ENCODE data around the gene FNIP2. TPM values are rescaled to one million over a fixed set of nuclear protein-coding genes. Genes with fewer than 3 reads are reported as not detected.

FNIP2 gene
- polyA plus RNA-seq, 3 donors from 2014 or later = 2.2 to 4.6 (median 3.6) TPM

DNA sequence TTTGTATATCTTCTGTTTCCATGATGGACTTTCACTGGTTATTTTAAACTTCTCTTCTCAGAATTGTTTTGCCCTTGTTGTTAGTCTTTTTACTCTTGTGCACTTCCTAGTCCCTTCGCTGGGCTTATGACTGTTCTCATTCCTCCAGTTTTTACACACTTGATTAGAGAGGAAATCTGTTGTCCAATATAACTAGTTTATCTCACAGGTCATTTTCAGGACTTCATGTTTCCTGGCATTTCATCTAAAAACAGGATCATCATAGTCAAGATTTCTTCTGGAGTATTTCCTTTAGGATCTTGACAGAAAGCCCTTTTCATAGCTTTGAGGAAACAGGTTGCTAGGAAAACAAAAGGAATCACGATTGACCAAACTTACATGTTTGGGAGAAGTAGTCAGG, 3.0 kb downstream of the FNIP2 start:
- Mint-ChIP-seq H3K4me3 (no peak overlapping the region), H3K4me1 (peaks cover 26 to 48% of the 10 kb centered on the region in 2 donors), H3K27ac (peak overlapping the region in 2 of 6 donors; percentile 1 to 59), H3K27me3 (ENCODE audit: low read depth in 3 of 3) (peaks cover 2 to 11% (median 3%) of the 10 kb centered on the region in 3 donors), H3K36me3 (no peaks in the 10 kb centered on the region), H3K9me3 (no peaks in the 10 kb centered on the region)
- no peak for DNase-seq

DNA sequence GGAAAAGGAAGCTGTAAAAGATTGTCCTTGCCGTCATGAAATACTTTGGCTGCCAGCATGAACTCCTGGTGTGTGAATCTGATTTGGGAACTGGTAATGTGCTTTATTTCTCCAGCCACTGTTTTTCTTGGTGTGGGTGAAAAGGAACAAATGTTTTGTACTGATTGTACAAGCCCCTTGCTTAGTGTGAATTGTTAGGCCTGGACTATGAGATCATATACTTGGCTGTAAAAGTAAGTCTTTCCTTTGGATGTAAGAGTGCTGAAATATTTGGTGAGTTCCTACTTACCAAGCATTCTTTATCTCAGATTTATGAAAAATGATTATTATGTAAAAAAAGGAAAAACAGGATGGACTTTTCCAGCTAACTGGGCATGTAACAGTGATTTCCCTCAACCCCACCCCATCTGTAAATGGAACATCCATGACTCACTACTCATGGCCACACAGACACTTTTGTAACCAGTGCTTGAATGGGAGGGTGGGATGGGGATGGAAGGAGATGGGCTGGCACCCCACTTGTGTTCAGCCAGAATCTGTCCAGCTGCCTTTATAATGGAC, 6.3 kb downstream of the FNIP2 start:
- Mint-ChIP-seq H3K9me3 (no peaks in the 10 kb centered on the region), H3K4me3 (no peak overlapping the region), H3K27me3 (ENCODE audit: low read depth in 3 of 3) (no peaks in the 10 kb centered on the region), H3K27ac (peak overlapping the region in 1 of 6 donors; percentile 48), H3K4me1 (peaks cover 28 to 55% of the 10 kb centered on the region in 2 donors), H3K36me3 (no peaks in the 10 kb centered on the region)
- no peak for DNase-seq

DNA sequence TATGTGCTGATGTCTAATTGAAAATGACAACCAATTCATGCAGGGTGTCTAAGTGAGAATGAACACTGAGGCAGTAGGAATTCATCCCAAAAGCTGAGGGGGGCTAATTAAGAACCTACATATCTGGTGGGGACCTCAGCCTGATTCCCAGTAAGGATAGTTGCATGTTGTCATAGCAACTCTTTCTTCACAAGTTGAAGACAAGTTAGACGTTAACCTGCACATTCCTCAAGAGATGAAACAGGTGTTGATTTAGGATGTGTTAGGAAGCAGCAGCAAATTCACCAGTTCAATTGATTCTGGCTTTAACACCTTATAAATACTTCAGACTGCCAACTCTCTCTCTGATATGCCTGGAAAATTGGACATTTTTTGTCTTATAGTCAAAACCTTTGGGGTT, 7.3 kb downstream of the FNIP2 start:
- H3K9me3 Mint-ChIP-seq = no peaks in the 10 kb centered on the region
- H3K4me3 Mint-ChIP-seq = no peak overlapping the region
- no peak for DNase-seq
- no peak overlapping the region for H3K27ac Mint-ChIP-seq
- peaks cover 19 to 46% of the 10 kb centered on the region in 2 donors for H3K4me1 Mint-ChIP-seq
- no peaks in the 10 kb centered on the region for H3K36me3 Mint-ChIP-seq
- H3K27me3 Mint-ChIP-seq (ENCODE audit: low read depth in 3 of 3) = no peaks in the 10 kb centered on the region

DNA sequence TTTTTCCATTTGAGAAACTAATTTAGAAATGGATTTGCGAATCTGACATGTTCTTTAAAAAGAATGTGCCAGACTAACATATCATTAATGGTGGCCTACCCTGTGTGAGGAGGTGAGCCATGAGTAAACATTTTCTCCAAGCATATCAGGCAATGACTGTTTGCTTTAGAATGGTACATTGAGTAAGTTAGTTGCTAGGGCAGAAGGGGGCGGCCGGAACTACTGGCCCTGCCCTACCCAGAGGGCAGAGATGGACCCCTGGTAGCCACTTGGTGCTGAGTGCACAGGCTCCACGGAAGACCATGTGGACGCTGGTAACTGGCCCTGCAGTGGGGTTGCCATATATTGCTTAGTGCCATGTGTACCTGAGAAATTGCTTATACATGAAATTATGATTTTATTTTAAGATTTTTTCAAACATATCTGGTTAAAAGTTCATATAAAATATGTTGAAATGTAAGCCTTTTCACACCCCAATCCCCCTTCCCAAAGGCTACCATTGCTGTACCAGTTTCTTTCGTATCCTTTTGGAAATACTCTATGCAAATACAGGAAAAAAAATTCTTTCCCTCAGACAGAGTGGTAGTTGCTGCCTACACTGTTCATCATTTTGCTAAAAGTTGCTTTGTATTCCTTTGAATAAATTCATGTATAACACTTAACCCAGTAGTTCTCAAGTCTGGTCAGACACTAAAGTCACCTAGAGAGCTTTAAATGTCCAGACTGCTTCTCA, 8.8 kb downstream of the FNIP2 start:
- H3K9me3 Mint-ChIP-seq = no peaks in the 10 kb centered on the region
- H3K4me3 Mint-ChIP-seq = peak overlapping the region in 4 of 5 donors; percentile 69 to 76 (median 72)

DNA sequence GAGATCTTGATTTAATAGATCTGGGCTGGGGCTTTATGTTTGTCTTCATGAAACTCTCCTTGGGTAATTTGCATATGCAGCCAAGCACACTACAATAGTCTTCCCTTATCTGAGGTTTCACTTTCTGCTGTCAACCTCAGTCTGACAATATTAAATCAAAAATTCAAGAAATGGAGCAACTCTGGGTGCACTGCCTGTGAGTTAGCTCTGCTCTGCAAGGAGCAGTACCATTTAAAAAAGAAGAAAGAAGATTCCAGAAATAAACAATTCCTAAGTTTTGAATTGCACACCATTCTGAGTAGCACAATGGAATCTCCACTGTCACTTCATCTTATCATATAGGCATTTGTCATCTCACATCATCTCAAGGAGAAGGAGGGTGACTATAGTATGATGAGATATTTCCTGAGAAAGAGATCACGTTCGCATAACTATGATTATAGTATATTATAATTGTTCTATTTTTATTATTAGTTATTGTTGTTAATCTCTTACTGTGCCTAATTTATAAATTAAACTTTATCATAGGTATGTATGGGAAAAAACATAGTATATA, 9.4 kb downstream of the FNIP2 start:
- Mint-ChIP-seq H3K9me3 (no peaks in the 10 kb centered on the region), H3K4me3 (peak overlapping the region; percentile 69 to 76 (median 71)), H3K36me3 (no peaks in the 10 kb centered on the region), H3K4me1 (peaks cover 32 to 43% of the 10 kb centered on the region in 2 donors), H3K27ac (peak overlapping the region; percentile 54 to 84 (median 76)), H3K27me3 (ENCODE audit: low read depth in 3 of 3) (no peaks in the 10 kb centered on the region)
- peak; percentile 9 to 22 (median 17) for DNase-seq

More for the DNA sequence above, 8.8 kb downstream of the FNIP2 start:
- peak overlapping the region; percentile 54 to 84 (median 76) for H3K27ac Mint-ChIP-seq
- no peaks in the 10 kb centered on the region for H3K36me3 Mint-ChIP-seq
- no peak for DNase-seq
- H3K4me1 Mint-ChIP-seq = peaks cover 26 to 43% of the 10 kb centered on the region in 2 donors
- H3K27me3 Mint-ChIP-seq (ENCODE audit: low read depth in 3 of 3) = no peaks in the 10 kb centered on the region

DNA sequence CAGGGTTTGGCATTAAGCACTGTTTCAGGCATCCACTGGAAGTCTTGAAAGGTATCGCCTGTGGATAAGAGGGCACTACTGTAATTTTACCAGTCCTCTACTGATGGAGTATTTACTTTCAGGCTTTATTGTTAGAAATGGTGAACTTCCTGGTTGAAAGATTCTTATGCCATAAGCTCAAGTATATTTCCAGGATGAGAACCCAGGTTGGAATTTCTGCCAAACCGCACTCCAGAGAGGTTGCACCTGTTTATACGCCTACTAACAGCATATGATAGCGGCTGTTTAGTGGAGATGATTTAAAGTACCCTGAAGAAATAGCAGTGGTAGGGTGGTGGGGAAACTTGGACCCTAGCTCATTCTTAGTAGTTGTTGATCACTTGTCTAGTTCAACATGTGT, 9.9 kb downstream of the FNIP2 start:
- H3K4me3 Mint-ChIP-seq = no peak overlapping the region
- H3K36me3 Mint-ChIP-seq = no peaks in the 10 kb centered on the region
- H3K9me3 Mint-ChIP-seq = no peaks in the 10 kb centered on the region
- H3K4me1 Mint-ChIP-seq = peaks cover 36 to 47% of the 10 kb centered on the region in 2 donors
- H3K27ac Mint-ChIP-seq = peak overlapping the region in 1 of 6 donors; percentile 65
- no peak for DNase-seq
- H3K27me3 Mint-ChIP-seq (ENCODE audit: low read depth in 3 of 3) = no peaks in the 10 kb centered on the region

DNA sequence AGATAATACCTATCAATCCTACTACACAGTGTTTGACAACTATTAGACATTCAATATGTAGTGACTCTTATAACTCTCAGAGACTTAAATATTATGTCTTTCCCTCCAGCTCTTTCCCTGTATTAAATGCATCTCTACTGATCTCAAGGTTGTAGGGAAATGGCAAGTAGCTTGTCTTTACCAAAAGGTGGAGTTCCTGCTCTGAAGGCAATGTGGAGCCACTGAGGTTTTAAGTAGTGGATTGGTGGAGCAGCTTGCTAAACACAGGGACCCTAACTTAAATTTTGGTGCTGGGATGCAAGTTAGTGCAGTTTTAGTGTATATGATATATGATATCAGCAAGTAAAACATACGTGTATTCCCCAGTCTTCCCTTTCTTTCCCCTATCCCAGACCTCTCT, 13.1 kb downstream of the FNIP2 start:
- H3K4me3 Mint-ChIP-seq = no peak overlapping the region
- no peaks in the 10 kb centered on the region for H3K27me3 Mint-ChIP-seq (ENCODE audit: low read depth in 3 of 3)
- peak overlapping the region in 1 of 6 donors; percentile 21 for H3K27ac Mint-ChIP-seq
- no peak for DNase-seq
- no peaks in the 10 kb centered on the region for H3K9me3 Mint-ChIP-seq
- H3K4me1 Mint-ChIP-seq = peaks cover 51 to 67% of the 10 kb centered on the region in 2 donors
- no peaks in the 10 kb centered on the region for H3K36me3 Mint-ChIP-seq

DNA sequence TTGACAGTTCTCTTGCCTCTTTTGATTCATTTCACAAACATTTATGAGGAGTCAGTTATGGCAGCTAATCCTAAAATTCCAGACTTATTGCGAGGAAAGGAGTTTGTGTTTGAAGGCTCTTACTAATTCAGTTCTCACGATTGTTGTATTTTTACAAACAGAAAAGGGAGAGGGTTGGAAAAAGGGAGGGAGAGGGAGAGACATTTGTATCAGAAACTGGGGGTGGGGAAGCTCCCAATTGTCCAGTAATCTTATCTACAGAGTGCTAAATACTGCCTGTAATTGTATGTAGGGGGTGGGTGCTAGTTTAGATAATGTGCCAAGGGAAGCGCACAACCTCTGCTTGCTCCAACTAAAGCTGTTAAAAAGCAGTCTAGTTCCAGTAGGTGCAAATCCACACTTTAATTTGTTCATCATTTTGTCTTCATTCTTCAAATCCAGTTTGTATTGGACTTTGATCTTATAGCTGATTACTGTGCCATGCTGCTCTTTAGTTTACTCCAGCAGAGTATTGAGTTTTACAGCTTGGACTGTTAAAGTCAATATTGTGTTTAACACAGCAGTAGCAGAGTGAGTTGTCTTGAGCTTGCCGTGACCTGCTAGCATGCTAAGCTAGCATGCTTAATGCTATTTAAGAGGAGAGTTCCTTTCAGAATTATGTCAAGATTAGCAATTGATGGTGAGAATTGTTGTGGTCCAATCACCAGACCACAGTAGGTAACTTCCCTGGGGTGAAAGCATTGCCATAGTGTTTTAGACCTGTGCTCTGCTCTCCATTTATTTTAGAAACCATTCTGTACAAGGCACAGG, 13.9 kb downstream of the FNIP2 start:
- Mint-ChIP-seq H3K4me1 (peaks cover 48 to 60% of the 10 kb centered on the region in 2 donors), H3K27me3 (ENCODE audit: low read depth in 3 of 3) (no peaks in the 10 kb centered on the region), H3K36me3 (no peaks in the 10 kb centered on the region), H3K27ac (peak overlapping the region in 3 of 6 donors; percentile 21 to 58 (median 44)), H3K4me3 (no peak overlapping the region), H3K9me3 (no peaks in the 10 kb centered on the region)
- DNase-seq = no peak

DNA sequence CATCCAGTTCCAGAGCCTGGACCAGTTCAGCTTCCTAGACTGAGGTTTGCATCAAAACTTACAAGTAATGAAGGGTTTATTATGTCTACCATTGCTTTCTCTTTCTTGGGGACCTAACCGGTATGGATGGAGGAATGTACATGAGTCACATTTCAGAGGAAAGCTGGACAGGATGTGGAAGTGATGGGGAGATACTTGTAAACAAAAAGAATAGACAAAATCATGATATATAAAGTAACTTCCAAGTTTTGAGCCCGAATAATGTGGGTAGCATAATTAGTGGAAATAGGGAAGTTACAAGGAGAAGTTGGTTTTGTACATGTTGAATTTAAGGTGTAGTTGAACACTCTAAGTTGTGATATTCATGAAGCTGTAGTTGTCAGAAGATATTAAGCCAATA, 15.0 kb downstream of the FNIP2 start:
- Mint-ChIP-seq H3K36me3 (no peaks in the 10 kb centered on the region), H3K9me3 (no peaks in the 10 kb centered on the region), H3K4me1 (peaks cover 41 to 50% of the 10 kb centered on the region in 2 donors), H3K4me3 (no peak overlapping the region), H3K27ac (peak overlapping the region in 2 of 6 donors; percentile 6 to 22), H3K27me3 (ENCODE audit: low read depth in 3 of 3) (peaks cover 0 to 1% (median 0%) of the 10 kb centered on the region in 3 donors)
- DNase-seq = no peak

DNA sequence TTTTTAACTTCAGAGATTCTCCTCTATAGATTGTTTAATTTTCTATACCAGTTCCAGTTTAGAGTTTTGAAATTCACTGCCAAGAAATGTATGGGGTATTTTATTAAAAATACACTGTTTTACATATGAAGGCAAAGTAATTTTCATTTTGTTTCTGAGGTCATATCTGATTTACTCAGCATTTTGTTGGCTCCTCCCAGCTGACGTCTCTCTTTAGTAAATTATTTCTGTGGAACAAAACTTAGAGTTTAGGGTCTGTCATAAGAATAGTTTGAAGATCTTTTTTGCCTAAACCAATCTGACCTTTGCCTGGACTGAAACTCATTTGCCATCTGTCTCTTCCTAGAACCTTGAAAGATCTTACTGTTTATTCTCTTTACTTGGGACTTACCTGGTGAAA, 16.9 kb downstream of the FNIP2 start:
- H3K27me3 Mint-ChIP-seq (ENCODE audit: low read depth in 3 of 3) = peaks cover 0 to 2% (median 0%) of the 10 kb centered on the region in 3 donors
- no peaks in the 10 kb centered on the region for H3K36me3 Mint-ChIP-seq
- H3K9me3 Mint-ChIP-seq = no peaks in the 10 kb centered on the region
- H3K4me1 Mint-ChIP-seq = peaks cover 34 to 41% of the 10 kb centered on the region in 2 donors
- no peak for DNase-seq
- no peak overlapping the region for H3K4me3 Mint-ChIP-seq
- H3K27ac Mint-ChIP-seq = no peak overlapping the region

DNA sequence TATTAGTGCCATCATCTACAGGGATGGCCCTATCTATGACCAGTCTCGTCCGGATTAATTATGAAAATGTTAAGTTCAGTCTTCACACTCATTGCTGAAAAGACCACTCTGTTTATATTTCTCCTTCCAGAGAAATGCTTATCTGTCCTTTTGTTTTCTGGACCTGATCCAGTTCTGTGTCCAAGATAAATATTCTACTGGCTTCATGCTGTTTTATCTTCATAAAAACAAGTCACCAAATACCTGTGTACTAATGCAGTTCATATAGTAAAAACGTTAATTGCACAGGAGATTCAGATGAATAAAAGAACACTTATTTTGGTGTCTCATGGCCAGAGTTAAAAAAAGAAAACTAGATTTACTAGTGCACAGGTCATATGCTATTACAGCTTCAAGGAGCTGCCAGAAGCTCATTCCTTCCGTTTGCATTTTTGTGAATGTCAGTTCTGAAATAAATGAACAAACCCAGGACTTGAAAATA, 17.3 kb downstream of the FNIP2 start:
- H3K9me3 Mint-ChIP-seq = no peaks in the 10 kb centered on the region
- H3K4me1 Mint-ChIP-seq = peaks cover 36 to 41% of the 10 kb centered on the region in 2 donors
- DNase-seq = no peak
- H3K4me3 Mint-ChIP-seq = no peak overlapping the region
- H3K27ac Mint-ChIP-seq = no peak overlapping the region
- H3K36me3 Mint-ChIP-seq = no peaks in the 10 kb centered on the region
- H3K27me3 Mint-ChIP-seq (ENCODE audit: low read depth in 3 of 3) = peaks cover 0 to 3% (median 0%) of the 10 kb centered on the region in 3 donors

DNA sequence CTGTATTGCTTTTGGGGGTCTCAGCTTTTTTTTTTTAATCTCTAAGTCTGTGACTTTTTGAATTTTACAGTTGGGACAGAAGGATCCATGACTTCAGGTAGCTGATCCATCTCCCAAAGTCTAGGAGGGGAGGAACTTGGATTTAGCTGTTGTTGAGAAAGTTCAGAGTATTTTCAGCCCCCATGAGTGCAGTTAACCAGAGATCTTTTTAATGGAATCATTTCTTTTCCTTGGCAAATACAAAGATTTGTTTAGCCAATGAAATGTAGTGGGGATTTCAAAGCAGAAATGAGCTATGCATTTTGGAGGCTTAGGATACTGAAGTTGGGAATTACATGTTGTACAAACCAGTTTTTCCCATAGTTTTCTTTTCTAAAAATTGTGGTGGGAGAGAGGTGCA, 18.1 kb downstream of the FNIP2 start:
- peaks cover 37 to 40% of the 10 kb centered on the region in 2 donors for H3K4me1 Mint-ChIP-seq

DNA sequence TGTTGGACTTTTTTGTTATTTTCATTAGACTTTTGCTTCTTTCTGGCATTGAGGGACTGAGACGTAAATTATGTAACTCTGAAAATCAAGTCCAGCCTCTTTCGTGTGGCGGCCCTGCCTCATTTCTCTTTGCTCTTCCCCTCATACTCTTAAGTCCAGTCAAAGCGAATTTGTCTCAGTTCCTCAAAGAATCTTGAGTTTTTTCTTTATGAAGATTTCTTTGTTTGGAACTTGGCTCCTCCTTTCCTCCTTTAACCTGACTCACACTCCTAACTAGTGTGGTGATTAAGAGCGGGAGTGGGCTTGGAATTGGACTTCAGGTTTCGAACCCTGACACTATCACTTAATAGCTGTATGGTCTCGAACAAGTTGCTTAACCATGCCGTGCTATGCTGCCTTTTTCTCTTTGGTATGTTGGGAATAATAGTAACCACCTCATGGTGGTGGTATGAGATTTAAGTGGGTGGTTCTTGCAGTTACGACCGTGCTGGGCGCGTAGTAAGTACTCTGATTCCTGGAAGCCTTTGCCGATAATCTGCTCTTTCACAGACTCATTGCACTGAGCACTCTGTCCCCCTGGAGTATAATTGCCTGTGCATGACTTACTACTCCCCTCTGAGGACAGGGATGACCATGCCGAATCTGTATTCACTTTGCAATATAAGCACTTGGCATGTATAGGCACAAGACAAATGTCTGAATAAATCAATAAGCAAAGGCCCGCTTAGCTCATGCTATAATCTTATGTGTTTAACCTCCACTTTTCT, 19.1 kb downstream of the FNIP2 start:
- Mint-ChIP-seq H3K27me3 (ENCODE audit: low read depth in 3 of 3) (peaks cover 0 to 4% (median 1%) of the 10 kb centered on the region in 3 donors), H3K9me3 (no peaks in the 10 kb centered on the region), H3K4me3 (no peak overlapping the region), H3K27ac (peak overlapping the region in 1 of 6 donors; percentile 47), H3K36me3 (peaks cover 0 to 3% (median 0%) of the 10 kb centered on the region in 3 donors), H3K4me1 (peaks cover 28 to 31% of the 10 kb centered on the region in 2 donors)
- no peak for DNase-seq

More for the DNA sequence above, 18.1 kb downstream of the FNIP2 start:
- Mint-ChIP-seq H3K36me3 (no peaks in the 10 kb centered on the region), H3K9me3 (no peaks in the 10 kb centered on the region), H3K27ac (no peak overlapping the region), H3K27me3 (ENCODE audit: low read depth in 3 of 3) (peaks cover 0 to 4% (median 1%) of the 10 kb centered on the region in 3 donors), H3K4me3 (no peak overlapping the region)
- DNase-seq = no peak
